Neural progenitor cell (in vitro differentiated cells): ENCODE results near the gene GLT8D2.

Source experiments
- EZH2 ChIP-seq: fragments of 200-600 bp; sonication (generic); IDR thresholded peaks from 2 replicates; pipeline ENCODE4 v1.6.1; 2017; ENCODE audit warnings: antibody characterized with exemption, mild to moderate bottlenecking, moderate library complexity
- TF ChIP-seq, protein P1 (sequence below): fragments of 200-600 bp; sonication (generic); IDR thresholded peaks from 2 replicates; pipeline ENCODE4 v1.5.1; 2017; ENCODE audit warnings: antibody characterized with exemption, mild to moderate bottlenecking

DNA sequence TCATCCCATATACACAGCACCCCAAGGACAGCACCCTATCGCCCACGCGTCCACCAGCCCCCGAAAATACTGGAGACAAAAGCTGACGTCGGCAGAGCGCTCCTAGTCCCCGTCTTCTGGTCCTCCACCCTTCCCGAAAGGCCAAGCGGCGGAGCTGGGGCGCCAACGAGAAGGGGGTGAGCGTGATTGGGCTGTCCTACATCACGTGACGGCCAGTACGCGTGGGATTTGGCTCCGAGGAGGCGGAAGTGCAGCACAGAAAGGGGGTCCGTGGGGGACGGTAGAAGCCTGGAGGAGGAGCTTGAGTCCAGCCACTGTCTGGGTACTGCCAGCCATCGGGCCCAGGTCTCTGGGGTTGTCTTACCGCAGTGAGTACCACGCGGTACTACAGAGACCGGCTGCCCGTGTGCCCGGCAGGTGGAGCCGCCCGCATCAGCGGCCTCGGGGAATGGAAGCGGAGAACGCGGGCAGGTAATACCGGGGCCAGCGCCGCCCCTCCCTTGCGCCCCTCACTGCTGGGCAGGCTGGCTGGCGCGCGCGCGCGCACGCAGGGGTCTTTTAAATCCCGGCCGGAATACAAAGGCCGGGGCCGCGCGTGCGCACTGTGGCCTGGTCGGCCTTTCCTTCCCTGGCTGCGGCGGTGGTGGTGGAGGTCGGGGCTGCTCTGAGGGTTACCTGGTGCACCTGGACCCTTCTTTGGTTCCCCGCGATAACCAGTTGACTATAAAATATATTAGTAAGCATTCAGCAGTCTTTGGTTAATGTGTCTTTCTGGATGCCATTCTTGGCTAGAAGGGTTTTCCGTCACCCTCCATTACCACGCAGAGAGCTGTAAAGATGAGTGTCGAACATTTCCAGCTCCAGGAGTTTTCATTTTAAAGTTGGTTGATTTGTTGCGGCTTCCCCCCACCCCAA is 84.1 kb downstream of the GLT8D2 start, which contains the start of gene TDG:
- TF ChIP-seq, protein P1, sequence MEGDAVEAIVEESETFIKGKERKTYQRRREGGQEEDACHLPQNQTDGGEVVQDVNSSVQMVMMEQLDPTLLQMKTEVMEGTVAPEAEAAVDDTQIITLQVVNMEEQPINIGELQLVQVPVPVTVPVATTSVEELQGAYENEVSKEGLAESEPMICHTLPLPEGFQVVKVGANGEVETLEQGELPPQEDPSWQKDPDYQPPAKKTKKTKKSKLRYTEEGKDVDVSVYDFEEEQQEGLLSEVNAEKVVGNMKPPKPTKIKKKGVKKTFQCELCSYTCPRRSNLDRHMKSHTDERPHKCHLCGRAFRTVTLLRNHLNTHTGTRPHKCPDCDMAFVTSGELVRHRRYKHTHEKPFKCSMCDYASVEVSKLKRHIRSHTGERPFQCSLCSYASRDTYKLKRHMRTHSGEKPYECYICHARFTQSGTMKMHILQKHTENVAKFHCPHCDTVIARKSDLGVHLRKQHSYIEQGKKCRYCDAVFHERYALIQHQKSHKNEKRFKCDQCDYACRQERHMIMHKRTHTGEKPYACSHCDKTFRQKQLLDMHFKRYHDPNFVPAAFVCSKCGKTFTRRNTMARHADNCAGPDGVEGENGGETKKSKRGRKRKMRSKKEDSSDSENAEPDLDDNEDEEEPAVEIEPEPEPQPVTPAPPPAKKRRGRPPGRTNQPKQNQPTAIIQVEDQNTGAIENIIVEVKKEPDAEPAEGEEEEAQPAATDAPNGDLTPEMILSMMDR = peak; percentile 20
- no peak for TF ChIP-seq EZH2
